Testis (tissue), 3 donors: ENCODE measurements around the gene ENTPD8. TPM values are rescaled to one million over a fixed set of nuclear protein-coding genes. Genes with fewer than 3 reads are reported as not detected.

ENCODE experiments used
- DNase-seq: peaks from one replicate; pipeline ENCODE4 v3.0.0-alpha.2; 2019
- H3K27ac ChIP-seq, 2 donors: fragments of 200-600 bp; sonication (generic); one replicate each; pipeline ENCODE4 v1.5.1; 2019
- H3K27me3 ChIP-seq: fragments of 200-600 bp; sonication (generic); one replicate; pipeline ENCODE4 v1.5.1; 2019
- H3K36me3 ChIP-seq: fragments of 200-600 bp; sonication (generic); one replicate; pipeline ENCODE4 v1.5.1; 2017; ENCODE audit warnings: low read depth; ENCODE audit errors: missing control alignments
- H3K4me1 ChIP-seq: fragments of 200-600 bp; sonication (generic); one replicate; pipeline ENCODE4 v1.5.1; 2019
- H3K4me3 ChIP-seq, 2 donors: fragments of 200-600 bp; sonication (generic); one replicate each; pipeline ENCODE4 v1.5.1; 2017 to 2019
- H3K9me3 ChIP-seq: fragments of 200-600 bp; sonication (generic); one replicate; pipeline ENCODE4 v1.5.1; 2017
- POLR2A ChIP-seq: fragments of 450-650 bp; IDR thresholded peaks from one replicate; pipeline ENCODE4 v1.6.1; 2017; ENCODE audit warnings: antibody characterized with exemption, mild to moderate bottlenecking, moderate library complexity
- WGBS, 2 donors: methylation state at CpG; one replicate each; pipeline ENCODE4 v1.1.5; 2018; 5-methylcytosine and 5-hydroxymethylcytosine counted together
- intact Hi-C: fragments of 100-400 bp; cut with DNase I; formaldehyde crosslinking; loops from one replicate; pipeline ENCODE4 v1.15.1; 2023; ENCODE audit warnings: low total_unique reads
- polyA plus RNA-seq: library from polyadenylated mRNA; stranded (reverse); fragments of 350-450 nt; fragmentation: Illumina TruSeq; extraction: RNeasy Lipid Tissue Mini Kit (QIAGEN cat#74804); gene quantifications from one replicate; pipeline ENCODE4 v1.2.3, GENCODE V29; 2014; ENCODE audit warnings: low read depth, low replicate concordance; ENCODE audit not compliant: insufficient read depth
- total RNA-seq, 2 donors: library from RNA; depleted of rRNA; stranded (reverse); fragments of >200 nt; gene quantifications; one replicate each; pipeline ENCODE4 v1.2.3, GENCODE V29; 2016
- TF ChIP-seq, protein P1 (sequence below), 3 experiments: fragments of 450-650 bp in 2 of 3; fragments of 200-600 bp in 1 of 3; sonication (generic) in 1 of 3; IDR thresholded peaks; one replicate each; pipeline ENCODE4 v1.5.1; 2016 to 2019; ENCODE audit warnings: antibody characterized with exemption in 3 of 3, mild to moderate bottlenecking in 2 of 3, moderate library complexity in 1 of 3

Gene ENTPD8
- total and polyA plus RNA-seq, 3 donors from 2014 or later = 0.37 to 2.2 (median 2.0) TPM

DNA sequence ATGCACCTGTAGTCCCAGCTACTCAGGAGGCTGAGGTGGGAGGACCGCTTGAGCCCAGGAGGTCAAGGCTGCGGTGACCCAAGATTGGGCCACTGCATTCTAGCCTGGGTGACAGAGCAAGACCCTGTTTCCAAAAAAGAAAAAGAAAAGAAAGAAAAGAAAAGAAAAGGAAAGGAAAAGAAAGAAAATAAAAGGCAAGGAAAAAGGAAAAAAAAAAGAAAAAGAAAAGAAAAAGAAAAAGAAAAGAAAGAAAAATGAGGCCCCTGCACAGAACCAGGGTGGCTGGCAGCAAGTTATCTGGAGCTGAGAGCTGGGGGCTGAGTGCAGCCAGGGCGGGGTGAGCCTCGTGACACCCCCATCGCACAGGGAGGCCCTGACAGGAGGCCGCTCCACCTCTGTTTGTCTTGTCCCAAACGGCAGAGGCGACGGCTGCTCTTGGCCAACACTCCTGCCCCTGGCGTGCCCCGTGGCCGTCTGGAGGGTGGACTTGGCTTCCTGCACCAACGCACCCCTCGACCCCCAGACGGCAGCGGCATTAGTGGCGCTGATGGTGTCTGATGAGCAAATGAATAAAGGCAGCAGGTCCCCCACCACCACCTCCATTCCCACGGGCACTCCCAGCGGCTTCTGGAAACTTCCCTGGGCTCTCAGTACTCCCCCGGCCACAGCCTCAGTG, 34.9 kb downstream of the ENTPD8 start:
- no peak for TF ChIP-seq POLR2A
- TF ChIP-seq, protein P1, sequence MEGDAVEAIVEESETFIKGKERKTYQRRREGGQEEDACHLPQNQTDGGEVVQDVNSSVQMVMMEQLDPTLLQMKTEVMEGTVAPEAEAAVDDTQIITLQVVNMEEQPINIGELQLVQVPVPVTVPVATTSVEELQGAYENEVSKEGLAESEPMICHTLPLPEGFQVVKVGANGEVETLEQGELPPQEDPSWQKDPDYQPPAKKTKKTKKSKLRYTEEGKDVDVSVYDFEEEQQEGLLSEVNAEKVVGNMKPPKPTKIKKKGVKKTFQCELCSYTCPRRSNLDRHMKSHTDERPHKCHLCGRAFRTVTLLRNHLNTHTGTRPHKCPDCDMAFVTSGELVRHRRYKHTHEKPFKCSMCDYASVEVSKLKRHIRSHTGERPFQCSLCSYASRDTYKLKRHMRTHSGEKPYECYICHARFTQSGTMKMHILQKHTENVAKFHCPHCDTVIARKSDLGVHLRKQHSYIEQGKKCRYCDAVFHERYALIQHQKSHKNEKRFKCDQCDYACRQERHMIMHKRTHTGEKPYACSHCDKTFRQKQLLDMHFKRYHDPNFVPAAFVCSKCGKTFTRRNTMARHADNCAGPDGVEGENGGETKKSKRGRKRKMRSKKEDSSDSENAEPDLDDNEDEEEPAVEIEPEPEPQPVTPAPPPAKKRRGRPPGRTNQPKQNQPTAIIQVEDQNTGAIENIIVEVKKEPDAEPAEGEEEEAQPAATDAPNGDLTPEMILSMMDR (IDR thresholded peaks at IDR 0.05) = no peak
- Histone ChIP-seq H3K36me3 (no peaks in the 10 kb centered on the region), H3K27me3 (no peaks in the 10 kb centered on the region), H3K9me3 (no peaks in the 10 kb centered on the region), H3K4me3 (peak overlapping the region; percentile 34 to 45), H3K4me1 (peaks cover 27% of the 10 kb centered on the region), H3K27ac (peak overlapping the region; percentile 84)
- WGBS, 2 donors = 26 to 33% methylated on average over 13 to 20 of the region's 20 CpGs
- intact Hi-C loops = loop anchor here (10.0 kb wide), 1 partner anchor 91 kb away; no protein-coding TSS in a partner anchor
- no peak for DNase-seq

DNA sequence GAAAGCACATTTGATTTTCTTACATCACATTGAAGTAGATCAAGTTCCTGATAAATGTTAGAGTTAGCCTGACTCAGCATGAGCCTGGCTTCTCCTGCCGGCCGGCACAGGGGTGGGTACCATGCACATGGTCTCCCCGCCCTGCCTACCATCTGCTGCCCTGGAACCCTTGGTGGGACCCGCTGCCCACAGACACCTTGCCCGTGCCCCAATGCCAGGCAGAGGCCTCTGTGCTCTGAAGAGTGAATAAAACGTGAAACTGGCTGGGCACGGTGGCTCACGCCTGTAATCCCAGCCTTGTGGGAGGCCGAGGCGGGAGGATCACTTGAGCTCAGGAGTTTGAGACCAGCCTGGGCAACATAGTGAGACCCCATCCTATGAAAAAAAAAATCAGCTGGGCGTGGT, 35.5 kb downstream of the ENTPD8 start:
- no peak overlapping the region for H3K27ac ChIP-seq
- 93 to 96% methylated on average over 11 of the region's 11 CpGs for WGBS, 2 donors
- H3K4me1 ChIP-seq = peaks cover 22% of the 10 kb centered on the region
- H3K27me3 ChIP-seq = no peaks in the 10 kb centered on the region
- H3K9me3 ChIP-seq = no peaks in the 10 kb centered on the region
- H3K36me3 ChIP-seq = no peaks in the 10 kb centered on the region
- intact Hi-C loops = loop anchor here (10.0 kb wide), 1 partner anchor 91 kb away; no protein-coding TSS in a partner anchor
- TF ChIP-seq, protein P1 (IDR thresholded peaks at IDR 0.05) = no peak
- no peak for TF ChIP-seq POLR2A
- no peak overlapping the region for H3K4me3 ChIP-seq
- no peak for DNase-seq

DNA sequence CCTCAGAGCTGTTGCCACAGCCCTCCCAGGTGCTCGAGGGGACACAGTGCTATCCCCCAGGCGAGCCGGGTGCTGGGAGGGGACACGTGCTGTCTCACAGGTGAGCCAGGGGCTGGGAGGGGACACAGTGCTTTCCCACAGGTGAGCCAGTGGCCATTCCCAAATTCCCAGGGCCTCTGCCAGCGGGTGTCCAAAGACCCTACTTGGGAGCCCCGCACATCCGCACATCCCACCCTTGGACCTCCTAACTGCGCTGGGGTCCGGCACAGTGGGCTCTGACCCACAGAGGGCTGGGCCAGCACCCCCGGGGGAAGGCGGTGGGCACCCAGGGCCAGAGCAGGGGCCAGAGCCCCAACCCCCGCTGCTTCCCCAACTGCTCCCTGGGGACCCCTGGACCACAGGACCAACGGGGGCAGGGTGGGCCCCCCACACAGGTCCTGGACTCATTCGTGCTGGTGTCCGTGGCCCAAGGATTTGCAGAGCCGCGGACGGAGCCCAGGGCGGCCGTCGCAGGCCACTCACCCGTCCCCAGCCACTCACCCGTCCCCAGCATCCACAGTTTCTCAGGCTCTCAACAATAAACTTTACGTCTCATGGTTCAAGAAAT, 36.1 kb downstream of the ENTPD8 start:
- intact Hi-C loops = loop anchor here (10.0 kb wide), 1 partner anchor 90 kb away; no protein-coding TSS in a partner anchor
- Histone ChIP-seq H3K4me1 (peaks cover 19% of the 10 kb centered on the region), H3K27me3 (no peaks in the 10 kb centered on the region), H3K36me3 (no peaks in the 10 kb centered on the region), H3K27ac (no peak overlapping the region), H3K4me3 (no peak overlapping the region), H3K9me3 (no peaks in the 10 kb centered on the region)
- no peak for TF ChIP-seq POLR2A
- TF ChIP-seq, protein P1 (IDR thresholded peaks at IDR 0.05) = no peak
- no peak for DNase-seq
- WGBS, 2 donors = 90 to 92% methylated on average over 14 to 24 of the region's 24 CpGs

DNA sequence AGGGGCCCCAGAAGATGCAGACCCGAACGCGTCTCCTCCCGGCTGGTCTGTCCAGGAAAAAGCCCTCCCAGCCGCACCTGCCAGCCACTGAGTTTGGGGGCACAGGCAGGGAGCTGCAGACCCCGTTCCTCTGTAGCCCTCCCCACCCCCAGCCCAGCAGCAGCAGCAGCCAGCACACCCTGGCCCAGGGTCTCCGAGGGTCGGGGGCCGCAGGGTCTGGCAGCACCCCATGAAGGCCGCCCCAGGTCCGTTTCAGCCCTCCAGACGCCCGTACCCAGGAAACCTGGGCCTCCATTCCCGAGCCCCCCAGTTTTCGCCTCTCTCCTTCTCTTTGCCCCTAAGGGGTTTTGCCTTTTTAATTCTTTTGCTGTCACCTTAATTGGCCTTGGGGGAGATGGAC, 37.9 kb downstream of the ENTPD8 start:
- Histone ChIP-seq H3K4me1 (peaks cover 19% of the 10 kb centered on the region), H3K27me3 (no peaks in the 10 kb centered on the region)
- intact Hi-C loops = loop anchor here (10.0 kb wide), 1 partner anchor 88 kb away; no protein-coding TSS in a partner anchor

More for the DNA sequence above, 37.9 kb downstream of the ENTPD8 start:
- H3K9me3 ChIP-seq = no peaks in the 10 kb centered on the region
- WGBS, 2 donors = 95 to 96% methylated on average over 12 to 15 of the region's 15 CpGs
- no peaks in the 10 kb centered on the region for H3K36me3 ChIP-seq
- H3K4me3 ChIP-seq = no peak overlapping the region
- H3K27ac ChIP-seq = no peak overlapping the region
- no peak for DNase-seq
- no peak for TF ChIP-seq POLR2A
- TF ChIP-seq, protein P1 (IDR thresholded peaks at IDR 0.05) = no peak
